HUES48 (cell line): ENCODE results near the gene GFPT2.

ENCODE experiments used
- H3K27ac ChIP-seq: one replicate; pipeline ENCODE4 v1.7.0; 2013; ENCODE audit warnings: low read depth, low read length, inconsistent platforms
- H3K27me3 ChIP-seq: 2 replicates; pipeline ENCODE4 v1.6.1; 2013; ENCODE audit warnings: mild to moderate bottlenecking, low read length; ENCODE audit not compliant: control insufficient read depth, insufficient read depth
- H3K36me3 ChIP-seq: 2 replicates; pipeline ENCODE4 v1.6.1; 2013; ENCODE audit warnings: low read length; ENCODE audit not compliant: control insufficient read depth, insufficient read depth
- H3K4me1 ChIP-seq: 2 replicates; pipeline ENCODE4 v1.6.1; 2013; ENCODE audit warnings: mild to moderate bottlenecking, low read length; ENCODE audit not compliant: control insufficient read depth, insufficient read depth
- H3K4me3 ChIP-seq: 2 replicates; pipeline ENCODE4 v1.5.1; 2013; ENCODE audit warnings: mild to moderate bottlenecking, low read depth, low read length
- H3K9ac ChIP-seq: 2 replicates; pipeline ENCODE4 v1.6.1; 2013; ENCODE audit warnings: mild to moderate bottlenecking, low read depth, low read length, moderate library complexity
- H3K9me3 ChIP-seq: 2 replicates; pipeline ENCODE4 v1.6.1; 2013; ENCODE audit warnings: low read length; ENCODE audit not compliant: control insufficient read depth, insufficient read depth

GFPT2 gene

GRCh38 chr5:180349391-180349790, 3.7 kb downstream of the GFPT2 start:
- H3K9me3 ChIP-seq = no peaks in the 10 kb centered on the region
- no peak overlapping the region for H3K4me3 ChIP-seq
- H3K4me1 ChIP-seq = peaks cover 71% of the 10 kb centered on the region
- H3K27ac ChIP-seq = no peak overlapping the region
- H3K36me3 ChIP-seq = peaks cover 26% of the 10 kb centered on the region
- H3K27me3 ChIP-seq = peaks cover 11% of the 10 kb centered on the region
- H3K9ac ChIP-seq = no peak overlapping the region

GRCh38 chr5:180348336-180348735, 4.8 kb downstream of the GFPT2 start:
- H3K27me3 ChIP-seq = peaks cover under 1% of the 10 kb centered on the region; the same call in 1 of the 2 replicates
- H3K9me3 ChIP-seq = no peaks in the 10 kb centered on the region
- peaks cover 79% of the 10 kb centered on the region for H3K4me1 ChIP-seq
- H3K36me3 ChIP-seq = peaks cover 26% of the 10 kb centered on the region
- H3K4me3 ChIP-seq = no peak overlapping the region
- H3K9ac ChIP-seq = no peak overlapping the region
- H3K27ac ChIP-seq = peak overlapping the region; percentile 39

- no peaks in the 10 kb centered on the region for H3K27me3 ChIP-seq
- peaks cover 86% of the 10 kb centered on the region for H3K4me1 ChIP-seq
- no peak overlapping the region for H3K4me3 ChIP-seq
- peak overlapping the region; percentile 39 for H3K27ac ChIP-seq
- no peak overlapping the region for H3K9ac ChIP-seq
- H3K36me3 ChIP-seq = peaks cover 26% of the 10 kb centered on the region
- no peaks in the 10 kb centered on the region for H3K9me3 ChIP-seq
Measured at GRCh38 chr5:180347702-180348101, 5.4 kb downstream of the GFPT2 start.

- Histone ChIP-seq H3K9ac (no peak overlapping the region), H3K4me1 (peaks cover 92% of the 10 kb centered on the region)
Measured at GRCh38 chr5:180346358-180346757, 6.8 kb downstream of the GFPT2 start.

GRCh38 chr5:180345781-180346180, 7.4 kb downstream of the GFPT2 start:
- no peaks in the 10 kb centered on the region for H3K27me3 ChIP-seq
- H3K9me3 ChIP-seq = no peaks in the 10 kb centered on the region
- H3K36me3 ChIP-seq = peaks cover 22% of the 10 kb centered on the region; the same call in 1 of the 2 replicates
- H3K4me3 ChIP-seq = no peak overlapping the region
- H3K4me1 ChIP-seq = peaks cover 86% of the 10 kb centered on the region
- H3K27ac ChIP-seq = peak overlapping the region; percentile 100
- H3K9ac ChIP-seq = no peak overlapping the region

More at GRCh38 chr5:180346358-180346757, 6.8 kb downstream of the GFPT2 start:
- Histone ChIP-seq H3K9me3 (no peaks in the 10 kb centered on the region), H3K27ac (no peak overlapping the region), H3K4me3 (no peak overlapping the region), H3K27me3 (no peaks in the 10 kb centered on the region), H3K36me3 (peaks cover 22% of the 10 kb centered on the region; the same call in 1 of the 2 replicates)

- Histone ChIP-seq H3K27me3 (no peaks in the 10 kb centered on the region), H3K9ac (no peak overlapping the region), H3K9me3 (no peaks in the 10 kb centered on the region), H3K36me3 (0 out of 2 replicates have a peak, but pooled peaks cover 18% of the 10 kb centered on the region), H3K4me3 (no peak overlapping the region), H3K27ac (peak overlapping the region; percentile 100), H3K4me1 (peaks cover 80% of the 10 kb centered on the region)
Measured at GRCh38 chr5:180345186-180345585, 8.0 kb downstream of the GFPT2 start.

- H3K36me3 ChIP-seq = 0 out of 2 replicates have a peak, but pooled peaks cover 13% of the 10 kb centered on the region
- H3K4me1 ChIP-seq = peaks cover 75% of the 10 kb centered on the region
- H3K27me3 ChIP-seq = no peaks in the 10 kb centered on the region
- H3K27ac ChIP-seq = peak overlapping the region; percentile 100
- no peak overlapping the region for H3K4me3 ChIP-seq
- H3K9me3 ChIP-seq = no peaks in the 10 kb centered on the region
- H3K9ac ChIP-seq = peak overlapping the region; percentile 1
Measured at GRCh38 chr5:180344696-180344999, 8.5 kb downstream of the GFPT2 start.

GRCh38 chr5:180343831-180344695, 9.1 kb downstream of the GFPT2 start:
- Histone ChIP-seq H3K4me3 (peak overlapping the region; percentile 25), H3K9me3 (no peaks in the 10 kb centered on the region), H3K27me3 (no peaks in the 10 kb centered on the region), H3K9ac (peak overlapping the region; percentile 1), H3K36me3 (0 out of 2 replicates have a peak, but pooled peaks cover 11% of the 10 kb centered on the region), H3K4me1 (peaks cover 70% of the 10 kb centered on the region), H3K27ac (peak overlapping the region; percentile 100)

GRCh38 chr5:180343110-180343830, 9.9 kb downstream of the GFPT2 start:
- H3K4me1 ChIP-seq = peaks cover 67% of the 10 kb centered on the region
- H3K9ac ChIP-seq = peak overlapping the region; percentile 70
- no peaks in the 10 kb centered on the region for H3K9me3 ChIP-seq
- peaks cover 17% of the 10 kb centered on the region for H3K36me3 ChIP-seq
- peak overlapping the region; percentile 25 for H3K4me3 ChIP-seq
- H3K27ac ChIP-seq = peak overlapping the region; percentile 100
- H3K27me3 ChIP-seq = no peaks in the 10 kb centered on the region

- Histone ChIP-seq H3K27me3 (no peaks in the 10 kb centered on the region), H3K4me3 (no peak overlapping the region), H3K36me3 (peaks cover 29% of the 10 kb centered on the region), H3K9ac (no peak overlapping the region), H3K4me1 (peaks cover 51% of the 10 kb centered on the region), H3K9me3 (no peaks in the 10 kb centered on the region), H3K27ac (no peak overlapping the region)
Measured at GRCh38 chr5:180341595-180341994, 11.5 kb downstream of the GFPT2 start.

GRCh38 chr5:180340856-180341255, 12.3 kb downstream of the GFPT2 start:
- Histone ChIP-seq H3K4me3 (no peak overlapping the region), H3K9ac (no peak overlapping the region), H3K27me3 (no peaks in the 10 kb centered on the region), H3K36me3 (peaks cover 34% of the 10 kb centered on the region), H3K27ac (no peak overlapping the region), H3K4me1 (peaks cover 43% of the 10 kb centered on the region), H3K9me3 (no peaks in the 10 kb centered on the region)
